Liver (tissue), 9 donors: ENCODE data around the gene SMPDL3B. TPM values are rescaled to one million over a fixed set of nuclear protein-coding genes. Genes with fewer than 3 reads are reported as not detected.

Source experiments
- DNase-seq: peaks from one replicate; pipeline ENCODE4 v3.0.0-alpha.2; 2017; ENCODE audit warnings: low spot score
- H3K27ac ChIP-seq, 2 donors: one replicate each; pipeline ENCODE4 v1.7.0; 2013; ENCODE audit warnings: inconsistent platforms in 2 of 2, low read length in 2 of 2, control low read depth in 1 of 2, low read depth in 1 of 2, mild to moderate bottlenecking in 1 of 2
- H3K27me3 ChIP-seq, 4 donors: one replicate each; pipeline versions ENCODE4 v1.6.1 to v1.7.0; 2013; ENCODE audit warnings: low read length in 3 of 4, inconsistent platforms in 1 of 4, mild to moderate bottlenecking in 1 of 4, moderate library complexity in 1 of 4; ENCODE audit not compliant: control insufficient read depth in 4 of 4, insufficient read depth in 4 of 4
- H3K36me3 ChIP-seq, 4 donors: one replicate each; pipeline versions ENCODE4 v1.6.1 to v1.7.0; 2013; ENCODE audit warnings: low read length in 3 of 4, mild to moderate bottlenecking in 3 of 4, low read depth in 1 of 4, moderate library complexity in 1 of 4; ENCODE audit not compliant: control insufficient read depth in 4 of 4, insufficient read depth in 3 of 4
- H3K4me1 ChIP-seq, 4 donors: one replicate each; pipeline versions ENCODE4 v1.6.1 to v1.7.0; 2013; ENCODE audit warnings: low read length in 3 of 4, mild to moderate bottlenecking in 3 of 4, moderate library complexity in 1 of 4; ENCODE audit not compliant: control insufficient read depth in 4 of 4, insufficient read depth in 4 of 4
- H3K4me3 ChIP-seq, 3 donors: one replicate each; pipeline versions ENCODE4 v1.6.1 to v1.7.0; 2013; ENCODE audit warnings: low read length in 3 of 3, control low read depth in 1 of 3, low read depth in 1 of 3, mild to moderate bottlenecking in 1 of 3
- H3K9ac ChIP-seq, 2 donors: one replicate each; pipeline ENCODE4 v1.7.0; 2013; ENCODE audit warnings: low read length in 2 of 2, mild to moderate bottlenecking in 2 of 2, moderate library complexity in 2 of 2, control low read depth in 1 of 2, low read depth in 1 of 2
- H3K9me3 ChIP-seq, 4 donors: one replicate each; pipeline versions ENCODE4 v1.6.1 to v1.7.0; 2013; ENCODE audit warnings: low read length in 3 of 4; ENCODE audit not compliant: control insufficient read depth in 4 of 4
- ATF3 ChIP-seq: IDR thresholded peaks from 2 replicates; pipeline ENCODE4 v1.6.1; 2016; ENCODE audit warnings: antibody characterized with exemption
- CTCF ChIP-seq: fragments of 150-350 bp; IDR thresholded peaks from 2 replicates; pipeline ENCODE4 v1.5.1; 2017; ENCODE audit warnings: improper control_type of control experiment, low read depth, low read length; ENCODE audit not compliant: missing input control
- GABPA ChIP-seq, 2 donors: IDR thresholded peaks in 1 of 2; conservative IDR thresholded peaks in 1 of 2; 2 replicates each; pipeline ENCODE4 v1.6.1; 2016; ENCODE audit warnings: antibody characterized with exemption in 2 of 2, mild to moderate bottlenecking in 1 of 2, moderate library complexity in 1 of 2
- HNF4A ChIP-seq, 2 donors: conservative IDR thresholded peaks; 2 replicates each; pipeline ENCODE4 v1.6.1; 2016; ENCODE audit warnings: antibody characterized with exemption in 2 of 2, mild to moderate bottlenecking in 2 of 2
- HNF4G ChIP-seq: IDR thresholded peaks from 2 replicates; pipeline ENCODE4 v1.6.1; 2016; ENCODE audit warnings: antibody characterized with exemption
- YY1 ChIP-seq: IDR thresholded peaks from 2 replicates; pipeline ENCODE4 v1.6.1; 2016; ENCODE audit warnings: antibody characterized with exemption, mild to moderate bottlenecking
- ZBTB33 ChIP-seq: IDR thresholded peaks from 2 replicates; pipeline ENCODE4 v1.6.1; 2016; ENCODE audit warnings: antibody characterized with exemption
- WGBS: extraction: QIAGEN DNeasy Blood & Tissue Kit; methylation state at CpG from one replicate; pipeline ENCODE4 v1.1.7; 2013; 5-methylcytosine and 5-hydroxymethylcytosine counted together
- polyA plus RNA-seq, 2 donors: library from polyadenylated mRNA; stranded (reverse) in 1 of 2; unstranded in 1 of 2; fragments of 200-250 nt in 1 of 2; fragments of >200 nt in 1 of 2; fragmentation: Nextera tagmentation in 1 of 2; extraction: Ambion mirVana in 1 of 2; gene quantifications; one replicate each; pipeline versions ENCODE4 v1.2.1 to v1.2.3, GENCODE V29; 2013 to 2015
- total RNA-seq, 2 donors: library from RNA; depleted of rRNA; stranded (reverse); fragments of >200 nt; gene quantifications; one replicate each; pipeline ENCODE4 v1.2.3, GENCODE V29; 2014
- TF ChIP-seq, protein P1 (sequence below): IDR thresholded peaks from 2 replicates; pipeline ENCODE4 v1.6.1; 2016; ENCODE audit warnings: antibody characterized with exemption, mild to moderate bottlenecking
- donor health status: healthy.
- donor health status: healthy.
- donor health status: healthy.
- donor health status: healthy.
- donor health status: healthy.

Gene SMPDL3B
- total and polyA plus RNA-seq, 4 donors, result 0.24 to 0.37 (median 0.32) TPM

DNA sequence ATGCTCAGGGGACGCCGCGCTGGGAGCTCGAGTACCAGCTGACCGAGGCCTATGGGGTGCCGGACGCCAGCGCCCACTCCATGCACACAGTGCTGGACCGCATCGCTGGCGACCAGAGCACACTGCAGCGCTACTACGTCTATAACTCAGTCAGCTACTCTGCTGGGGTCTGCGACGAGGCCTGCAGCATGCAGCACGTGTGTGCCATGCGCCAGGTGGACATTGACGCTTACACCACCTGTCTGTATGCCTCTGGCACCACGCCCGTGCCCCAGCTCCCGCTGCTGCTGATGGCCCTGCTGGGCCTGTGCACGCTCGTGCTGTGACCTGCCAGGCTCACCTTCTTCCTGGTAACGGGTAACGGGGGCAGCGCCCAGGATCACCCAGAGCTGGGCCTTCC is 23.7 kb downstream of the SMPDL3B start (continued):
- TF ChIP-seq, protein P1, sequence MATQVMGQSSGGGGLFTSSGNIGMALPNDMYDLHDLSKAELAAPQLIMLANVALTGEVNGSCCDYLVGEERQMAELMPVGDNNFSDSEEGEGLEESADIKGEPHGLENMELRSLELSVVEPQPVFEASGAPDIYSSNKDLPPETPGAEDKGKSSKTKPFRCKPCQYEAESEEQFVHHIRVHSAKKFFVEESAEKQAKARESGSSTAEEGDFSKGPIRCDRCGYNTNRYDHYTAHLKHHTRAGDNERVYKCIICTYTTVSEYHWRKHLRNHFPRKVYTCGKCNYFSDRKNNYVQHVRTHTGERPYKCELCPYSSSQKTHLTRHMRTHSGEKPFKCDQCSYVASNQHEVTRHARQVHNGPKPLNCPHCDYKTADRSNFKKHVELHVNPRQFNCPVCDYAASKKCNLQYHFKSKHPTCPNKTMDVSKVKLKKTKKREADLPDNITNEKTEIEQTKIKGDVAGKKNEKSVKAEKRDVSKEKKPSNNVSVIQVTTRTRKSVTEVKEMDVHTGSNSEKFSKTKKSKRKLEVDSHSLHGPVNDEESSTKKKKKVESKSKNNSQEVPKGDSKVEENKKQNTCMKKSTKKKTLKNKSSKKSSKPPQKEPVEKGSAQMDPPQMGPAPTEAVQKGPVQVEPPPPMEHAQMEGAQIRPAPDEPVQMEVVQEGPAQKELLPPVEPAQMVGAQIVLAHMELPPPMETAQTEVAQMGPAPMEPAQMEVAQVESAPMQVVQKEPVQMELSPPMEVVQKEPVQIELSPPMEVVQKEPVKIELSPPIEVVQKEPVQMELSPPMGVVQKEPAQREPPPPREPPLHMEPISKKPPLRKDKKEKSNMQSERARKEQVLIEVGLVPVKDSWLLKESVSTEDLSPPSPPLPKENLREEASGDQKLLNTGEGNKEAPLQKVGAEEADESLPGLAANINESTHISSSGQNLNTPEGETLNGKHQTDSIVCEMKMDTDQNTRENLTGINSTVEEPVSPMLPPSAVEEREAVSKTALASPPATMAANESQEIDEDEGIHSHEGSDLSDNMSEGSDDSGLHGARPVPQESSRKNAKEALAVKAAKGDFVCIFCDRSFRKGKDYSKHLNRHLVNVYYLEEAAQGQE, result no peak
- TF ChIP-seq HNF4A (conservative IDR thresholded peaks at IDR 0.05) (no peak), ZBTB33 (no peak), YY1 (no peak), GABPA (IDR thresholded peaks at IDR 0.05 in 1 of 2, conservative IDR thresholded peaks at IDR 0.05 in 1 of 2) (no peak)

- Histone ChIP-seq H3K27me3 (no peaks in the 10 kb centered on the region), H3K4me1 (peaks cover 11 to 23% (median 13%) of the 10 kb centered on the region in 4 donors), H3K9ac (peak within 1 kb of the TSS; percentile 9 to 77), H3K4me3 (peak within 1 kb of the TSS; percentile 62 to 88 (median 70)), H3K9me3 (no peaks in the 10 kb centered on the region), H3K27ac (peak within 1 kb of the TSS; percentile 86 to 96), H3K36me3 (peaks cover 0 to 10% (median 6%) of the 10 kb centered on the region in 4 donors)
- peak; percentile 77 for DNase-seq
- no peak for TF ChIP-seq ATF3
- no peak for TF ChIP-seq HNF4G
- TF ChIP-seq GABPA (IDR thresholded peaks at IDR 0.05 in 1 of 2, conservative IDR thresholded peaks at IDR 0.05 in 1 of 2), result peak in 1 of 2 donors; percentile 51
- peak; percentile 26 for TF ChIP-seq CTCF
- TF ChIP-seq HNF4A (conservative IDR thresholded peaks at IDR 0.05), result no peak
- TF ChIP-seq, protein P1, result no peak
- peak; percentile 7 for TF ChIP-seq YY1
- 4% methylated on average over 68 of the region's 68 CpGs for WGBS
Observed at GRCh38 chr1:27959792-27960603, 25.2 kb downstream of the SMPDL3B start, which contains the start of gene XKR8. XKR8 (plus strand) TSS chr1:27959973; CDS start chr1:27960070, 97 bp downstream.
